ENCODE data around the gene ACVR2A.

The ACVR2A gene

GRCh38 chr2:147844697-147845410 lies at the start of gene ACVR2A:
ACVR2A (plus strand) TSS chr2:147845029; CDS start chr2:147845153, 124 bp downstream.
- DNase-seq (ENCODE audit: low spot score) = peak; percentile 49

DNA sequence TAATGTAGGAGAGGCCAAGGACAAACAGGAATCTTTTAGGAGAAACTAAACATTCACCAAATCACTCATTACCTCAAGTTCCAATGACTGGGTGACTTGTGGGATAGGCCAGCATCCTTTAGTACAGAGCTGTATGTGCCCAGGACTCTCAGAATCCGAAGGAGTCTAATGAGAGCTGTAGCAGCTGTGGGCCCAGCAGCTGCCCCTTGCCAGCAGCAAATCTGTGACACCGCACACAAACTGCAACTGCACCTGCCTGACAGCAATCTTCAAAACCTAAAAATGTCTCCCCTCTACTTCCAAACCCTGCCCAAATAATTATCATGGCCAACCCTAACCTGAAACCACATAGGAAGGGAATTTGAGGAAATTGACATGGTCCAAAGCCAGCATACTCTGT lies 44.5 kb upstream of the ACVR2A start:
- no peak for DNase-seq (ENCODE audit: low spot score)

- no peak for DNase-seq (ENCODE audit: low spot score)
Measured at GRCh38 chr2:147806846-147807245, 38.0 kb upstream of the ACVR2A start.

DNA sequence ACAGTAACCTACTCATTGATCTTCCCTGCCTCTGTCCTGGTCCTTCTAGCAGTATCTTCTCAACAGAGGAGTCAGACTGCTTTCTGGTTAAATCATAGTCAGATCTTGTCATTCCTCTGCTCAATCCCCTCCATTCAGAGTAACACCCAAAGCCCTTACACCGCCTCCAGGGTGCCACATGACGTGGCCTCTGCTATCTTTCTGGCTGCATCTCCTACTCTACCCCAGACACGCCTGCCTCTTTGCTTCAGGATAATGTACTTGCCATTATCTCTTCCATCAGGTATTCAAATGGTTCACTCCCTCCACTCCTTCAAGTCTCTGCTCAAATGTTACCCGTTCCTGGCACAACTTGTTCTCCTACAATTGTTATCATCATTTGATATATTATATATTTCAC lies 36.3 kb upstream of the ACVR2A start:
- no peak for DNase-seq (ENCODE audit: low spot score)

DNA sequence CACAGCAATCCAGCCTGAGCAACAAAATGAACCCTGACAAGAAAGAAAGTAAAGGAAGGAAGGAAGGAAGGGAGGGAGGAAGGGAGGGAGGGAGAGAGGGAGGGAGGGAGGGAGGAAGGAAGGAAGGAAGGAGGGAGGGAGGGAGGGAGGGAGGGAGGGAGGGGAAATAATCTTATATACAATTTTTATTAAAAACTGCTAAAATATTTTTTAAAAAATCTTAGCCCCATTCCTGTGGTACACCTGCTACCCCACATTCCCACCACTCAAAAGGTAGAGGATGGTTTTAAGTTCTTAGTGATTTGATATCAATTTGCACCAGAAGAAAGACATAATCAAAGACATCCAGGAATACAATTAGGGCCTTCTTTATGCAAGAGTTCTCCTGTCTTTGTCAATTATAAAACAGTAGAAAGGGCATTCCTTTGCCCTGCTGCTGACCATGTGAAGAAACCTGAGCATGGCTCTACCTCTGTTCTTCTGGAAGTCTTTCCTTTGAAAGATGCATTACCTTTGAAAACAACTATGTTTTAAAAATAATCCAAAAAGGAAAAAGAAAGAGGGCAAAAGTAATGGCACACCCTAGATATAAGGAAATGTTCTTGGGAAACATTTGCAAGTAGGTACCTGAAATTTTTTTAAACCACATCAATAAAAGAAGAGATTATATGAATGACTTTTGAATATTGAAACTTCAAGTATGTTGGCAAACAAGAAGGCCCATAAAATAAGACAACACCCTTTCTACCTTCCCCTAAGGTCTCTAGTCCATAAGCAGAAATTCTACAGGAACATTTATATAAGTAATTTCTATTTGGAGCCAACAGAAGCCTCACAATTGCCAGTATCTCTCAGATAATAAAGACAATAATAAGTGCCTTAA lies 33.7 kb upstream of the ACVR2A start:
- DNase-seq (ENCODE audit: low spot score) = no peak

DNA sequence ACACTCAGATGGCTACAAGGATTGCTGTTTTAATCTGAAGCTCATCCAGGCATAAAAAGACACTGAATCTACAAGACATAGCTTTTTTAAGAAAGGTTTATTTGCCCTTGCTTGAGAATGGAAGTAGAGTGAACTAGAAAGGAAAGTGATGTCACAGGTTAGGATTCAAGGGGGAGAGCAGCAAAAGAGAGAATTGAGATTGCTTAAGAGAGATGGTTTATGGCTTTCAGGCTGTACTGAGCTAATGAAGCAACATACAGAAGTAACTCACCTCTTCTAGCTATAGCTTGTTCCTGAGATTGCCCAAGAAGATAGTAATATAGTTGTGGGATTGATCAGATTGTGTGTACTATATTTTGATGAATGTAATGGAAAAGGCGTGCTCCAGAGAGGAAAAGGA lies 26.1 kb upstream of the ACVR2A start:
- DNase-seq (ENCODE audit: low spot score) = no peak

GRCh38 chr2:147824620-147825019 lies 20.2 kb upstream of the ACVR2A start:
- no peak for DNase-seq (ENCODE audit: low spot score)

GRCh38 chr2:147826278-147827087 lies 18.3 kb upstream of the ACVR2A start:
- DNase-seq (ENCODE audit: low spot score) = no peak

DNA sequence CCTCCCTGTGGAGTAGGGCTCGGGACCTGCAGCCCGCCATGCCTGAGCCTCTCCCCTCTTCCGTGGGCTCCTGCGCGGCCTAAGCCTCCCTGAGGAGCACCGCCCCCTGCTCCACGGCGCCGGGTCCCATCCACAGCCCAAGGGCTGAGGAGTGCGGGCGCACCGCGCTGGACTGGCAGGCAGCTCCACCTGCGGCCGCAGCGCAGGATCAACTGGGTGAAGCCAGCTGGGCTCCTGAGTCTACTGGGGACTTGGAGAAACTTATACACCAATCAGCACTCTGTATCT lies 17.8 kb upstream of the ACVR2A start:
- DNase-seq (ENCODE audit: low spot score) = no peak

DNA sequence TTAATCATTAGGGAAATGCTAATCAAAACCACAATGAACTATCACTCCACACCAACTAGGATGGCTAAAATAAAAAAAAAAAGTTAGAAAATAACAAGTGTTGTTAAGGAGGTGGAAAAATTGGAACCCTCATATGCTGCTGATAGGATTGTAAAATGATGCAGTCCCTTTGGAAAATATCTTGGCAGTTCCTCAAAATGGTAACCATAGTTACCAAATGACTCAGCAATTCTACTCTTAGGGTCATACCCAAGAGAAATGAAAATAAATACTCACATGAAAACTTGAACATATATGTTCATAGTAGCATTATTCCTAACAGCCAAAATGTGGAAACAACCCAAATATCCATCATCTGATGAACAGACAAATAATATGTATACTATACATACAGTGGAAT lies 15.7 kb upstream of the ACVR2A start:
- DNase-seq (ENCODE audit: low spot score) = no peak

GRCh38 chr2:147836099-147836498 lies 8.7 kb upstream of the ACVR2A start:
- no peak for DNase-seq (ENCODE audit: low spot score)

DNA sequence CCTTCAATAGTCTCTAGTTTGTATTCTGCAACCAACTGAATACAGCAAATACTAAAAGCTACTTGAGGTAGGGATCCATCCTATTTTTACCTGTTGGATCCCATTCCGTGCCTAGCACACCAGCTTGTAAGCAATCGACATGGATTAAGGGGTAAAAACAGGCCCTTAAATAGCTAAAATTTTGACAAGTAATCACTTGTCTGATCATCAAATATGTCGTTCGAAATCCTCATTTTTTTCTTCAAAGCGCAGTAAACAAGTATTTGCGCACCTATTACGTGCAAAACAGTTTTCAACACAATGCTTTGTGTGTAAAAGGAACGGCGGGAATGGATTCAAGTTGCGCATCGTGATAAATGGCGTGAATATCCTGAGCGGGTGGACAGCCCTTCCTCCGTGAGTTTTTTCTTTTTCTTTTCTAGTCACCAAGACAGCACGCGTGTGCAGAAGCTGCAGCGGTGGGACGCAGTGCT lies 1.4 kb upstream of the ACVR2A start:
- DNase-seq (ENCODE audit: low spot score) = peak; percentile 48

GRCh38 chr2:147843864-147844696 lies 749 bp upstream of the ACVR2A start:
- peak; percentile 81 for DNase-seq (ENCODE audit: low spot score)

DNA sequence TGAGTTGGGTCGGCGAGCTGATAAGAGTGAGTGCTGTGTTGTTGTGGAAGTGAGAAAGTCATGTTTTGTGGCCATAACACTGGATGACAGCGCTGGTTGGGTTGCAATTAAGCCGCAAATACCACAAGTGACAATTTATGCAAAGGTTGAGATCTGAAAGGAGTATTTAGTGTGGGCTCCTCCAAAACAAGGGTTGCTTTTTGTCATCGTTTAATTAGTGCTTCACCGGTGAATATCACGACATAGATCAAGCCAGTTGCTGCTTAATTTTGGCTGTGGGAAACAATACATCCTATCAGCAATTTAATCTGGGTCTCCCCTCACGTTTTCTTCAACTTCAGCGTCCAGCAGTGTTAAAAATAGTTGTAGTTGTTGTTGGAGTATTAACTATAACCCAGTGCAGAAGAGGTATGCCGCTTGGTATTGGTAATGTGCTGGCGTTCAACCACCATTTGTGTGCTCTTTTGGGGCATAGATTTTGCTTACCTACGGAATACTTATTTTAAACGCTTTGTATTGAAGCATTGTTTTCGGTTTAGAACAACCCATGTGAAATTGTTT lies 662 bp downstream of the ACVR2A start:
- DNase-seq (ENCODE audit: low spot score) = peak; percentile 37

DNA sequence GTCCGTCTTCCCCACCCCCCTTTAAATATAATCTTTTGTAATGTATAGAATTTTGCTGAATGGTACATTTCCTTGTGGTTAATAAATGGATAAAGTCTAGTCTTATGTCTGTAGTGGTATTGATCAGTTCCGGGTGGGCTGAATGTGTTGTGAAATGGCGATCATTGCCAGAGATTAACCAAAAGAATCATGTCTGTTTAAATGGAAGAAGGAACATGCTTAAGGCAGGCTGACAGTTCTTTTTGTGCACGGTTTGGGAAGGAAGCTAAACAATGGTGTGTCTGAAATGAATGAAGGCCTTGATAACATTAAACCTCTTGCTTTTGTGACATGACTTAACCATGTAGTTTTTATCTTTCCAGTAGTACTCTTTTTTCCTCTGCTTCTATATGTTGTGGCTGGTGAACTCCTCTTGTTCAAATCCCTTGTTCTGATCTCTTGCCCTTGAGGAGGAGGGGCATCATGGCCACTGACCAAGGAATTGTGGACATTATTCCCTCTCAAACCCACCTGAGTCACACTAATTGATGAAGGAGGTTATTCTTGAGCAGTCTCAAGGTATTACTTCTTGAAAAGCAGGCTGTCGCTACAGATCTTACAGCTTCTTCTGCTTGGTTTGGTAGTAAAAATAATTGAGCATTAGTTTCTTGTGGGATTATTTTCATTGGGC lies 1.7 kb downstream of the ACVR2A start:
- DNase-seq (ENCODE audit: low spot score) = peak; percentile 24

- DNase-seq (ENCODE audit: low spot score) = no peak
Measured at GRCh38 chr2:147847746-147848391, 3.0 kb downstream of the ACVR2A start.

- DNase-seq (ENCODE audit: low spot score) = no peak
Measured at GRCh38 chr2:147850838-147851237, 6.0 kb downstream of the ACVR2A start.

DNA sequence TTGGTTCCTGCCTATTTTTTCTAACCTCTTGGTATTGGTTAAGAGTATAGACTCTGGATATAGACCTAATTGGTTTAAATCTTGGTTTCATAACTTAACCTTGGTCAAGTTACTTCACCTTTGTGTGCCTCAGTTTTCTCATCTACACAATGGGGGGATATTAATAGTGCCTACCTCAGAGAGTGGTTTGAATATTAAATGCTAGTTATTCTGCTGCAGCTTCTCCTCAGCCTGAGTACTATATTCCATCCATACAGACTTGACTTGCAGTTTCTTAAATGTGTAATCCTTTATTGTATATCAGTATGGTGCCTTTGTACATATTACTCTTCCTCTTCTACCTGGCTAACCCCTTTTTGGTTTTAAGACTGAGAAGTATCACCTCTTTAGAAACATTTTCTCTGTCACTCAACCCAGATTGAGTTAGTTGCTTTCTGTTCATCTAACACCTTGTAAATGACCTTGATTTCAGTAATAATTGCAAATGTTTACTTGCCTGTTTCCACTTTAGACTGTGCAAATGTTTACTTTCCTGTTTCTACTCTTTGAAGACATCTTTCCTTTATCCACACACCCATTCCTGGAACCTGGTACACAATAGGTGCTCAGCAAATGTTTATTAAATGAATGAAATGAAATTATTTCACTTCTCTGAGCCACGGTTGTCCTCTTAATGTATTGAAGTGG lies 6.6 kb downstream of the ACVR2A start:
- DNase-seq (ENCODE audit: low spot score) = no peak

DNA sequence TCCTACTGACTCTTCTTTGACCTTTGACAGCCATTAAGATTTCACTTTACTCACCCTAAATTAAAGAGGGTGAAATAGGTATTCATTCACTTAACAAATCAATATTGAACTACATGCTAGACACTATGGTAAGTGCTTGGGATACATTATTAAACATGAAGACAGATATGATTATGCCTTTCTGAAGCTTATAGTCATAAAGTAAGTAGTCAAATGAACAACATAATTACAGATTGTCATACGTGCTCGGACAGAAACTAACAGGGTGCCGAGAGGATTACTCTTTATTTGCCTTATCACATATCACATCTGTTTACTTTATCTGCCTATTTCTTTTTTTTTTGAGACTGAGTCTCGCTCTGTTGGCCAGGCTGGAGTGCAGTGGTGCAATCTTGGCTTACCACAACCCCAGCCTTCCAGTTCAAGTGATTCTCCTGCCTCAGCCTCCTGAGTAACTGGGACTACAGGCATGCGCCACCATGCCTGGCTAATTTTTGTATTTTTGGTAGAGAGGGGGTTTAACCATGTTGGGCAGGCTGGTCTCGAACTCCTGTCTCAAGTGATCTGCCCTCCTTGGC lies 9.8 kb downstream of the ACVR2A start:
- DNase-seq (ENCODE audit: low spot score) = no peak
